K562 (cell line): ENCODE data around the gene TPK1. TPM values are rescaled to one million over a fixed set of nuclear protein-coding genes. Genes with fewer than 3 reads are reported as not detected.

Experiments
- ATAC-seq: fragments of 200-7000 bp; cut with Tn5 transposase; 3 replicates; pipeline ENCODE4 v1.9.1; 2020; ENCODE audit warnings: moderate library complexity
- BruUV-seq: library from RNA; stranded (reverse); fragments of 400-500 nt; replicated peaks from 2 replicates; lab custom pipeline; 2021; lab: Mats Ljungman, UMichigan
- CTCF ChIA-PET: fragments of 300-600 bp; formaldehyde crosslinking; extraction: SDS; loops from one replicate; lab custom pipeline; 2021; ENCODE audit warnings: low intra/inter-chr PET ratio; lab: Yijun Ruan, JAX
- POLR2A ChIA-PET: fragments of 300-600, 350-650 bp; sonication (Branson Sonifier 250); formaldehyde crosslinking; extraction: SDS; loops from one replicate; lab custom pipeline; 2021; ENCODE audit warnings: antibody characterized with exemption, inconsistent platforms; lab: Yijun Ruan, JAX
- DNase-seq, 4 experiments: peaks; one replicate each; pipeline versions ENCODE4 v3.0.0 to v3.0.0-alpha.2; 2011 to 2018; ENCODE audit warnings: low spot score in 3 of 4, mixed read lengths in 3 of 4; ENCODE audit errors: extremely low read depth in 1 of 4
- FAIRE-seq: peaks from 2 replicates; lab custom pipeline; 2011; peaks lifted over from hg19 to GRCh38; lab: Jason Lieb, UNC
- H2AFZ ChIP-seq: 2 replicates; pipeline ENCODE4 v1.6.0; 2011; ENCODE audit warnings: low read depth, low read length, control low read depth, inconsistent platforms
- H3K27ac ChIP-seq: fragments of 200-600 bp; 3 replicates; pipeline ENCODE4 v1.8.0; 2011; ENCODE audit warnings: low read depth, mild to moderate bottlenecking, control low read depth, inconsistent platforms, low read length, moderate library complexity, mixed read lengths; ENCODE audit errors: extremely low read depth
- H3K27me3 ChIP-seq, 2 experiments: fragments of 300-600 bp in 1 of 2; 2 replicates in 1 of 2; 3 replicates in 1 of 2; pipeline versions ENCODE4 v1.6.0 to v1.8.0; 2011; ENCODE audit warnings: inconsistent platforms in 2 of 2, low read length in 2 of 2, mild to moderate bottlenecking in 1 of 2, mixed read lengths in 1 of 2, moderate library complexity in 1 of 2; ENCODE audit not compliant: control insufficient read depth in 2 of 2, insufficient read depth in 2 of 2
- H3K36me3 ChIP-seq: fragments of 300-600 bp; 3 replicates; pipeline ENCODE4 v1.8.0; 2011; ENCODE audit warnings: mild to moderate bottlenecking, low read length, inconsistent platforms; ENCODE audit not compliant: control insufficient read depth, insufficient read depth
- H3K4me1 ChIP-seq, 2 experiments: fragments of 200-600 bp in 1 of 2; replicated peaks in 1 of 2; 2 replicates in 1 of 2; 3 replicates in 1 of 2; pipeline versions ENCODE4 v1.5.1 to v1.8.0; 2011; ENCODE audit warnings: inconsistent platforms in 2 of 2, low read length in 2 of 2, mild to moderate bottlenecking in 1 of 2, mixed read lengths in 1 of 2, moderate library complexity in 1 of 2; ENCODE audit not compliant: control insufficient read depth in 2 of 2, insufficient read depth in 2 of 2
- H3K4me2 ChIP-seq: 2 replicates; pipeline ENCODE4 v1.6.1; 2011; ENCODE audit warnings: low read length, control low read depth, inconsistent platforms, mixed read lengths; ENCODE audit not compliant: insufficient read depth
- H3K4me3 ChIP-seq: fragments of 200-600 bp; sonication (generic), shearing (Covaris generic); 2 replicates; pipeline ENCODE4 v1.5.1; 2016; ENCODE audit warnings: control low read depth, inconsistent platforms
- H3K79me2 ChIP-seq: fragments of 200-600 bp; 3 replicates; pipeline ENCODE4 v1.8.0; 2011; ENCODE audit warnings: low read length, inconsistent platforms; ENCODE audit not compliant: control insufficient read depth, insufficient read depth
- H3K9ac ChIP-seq, 2 experiments: 2 replicates each; pipeline versions ENCODE4 v1.6.0 to v1.6.1; 2011; ENCODE audit warnings: low read depth in 2 of 2, low read length in 2 of 2, control low read depth in 1 of 2, inconsistent platforms in 1 of 2, mild to moderate bottlenecking in 1 of 2, mixed read lengths in 1 of 2; ENCODE audit not compliant: insufficient read depth in 1 of 2
- H3K9me1 ChIP-seq: one replicate; pipeline ENCODE4 v1.6.0; 2011; ENCODE audit warnings: inconsistent platforms, mild to moderate bottlenecking, low read length, moderate library complexity; ENCODE audit not compliant: control insufficient read depth, insufficient read depth
- H3K9me3 ChIP-seq: replicated peaks from 2 replicates; pipeline ENCODE4 v1.5.1; 2011; ENCODE audit warnings: low read depth, low read length, inconsistent platforms; ENCODE audit not compliant: control insufficient read depth, insufficient read depth
- H4K20me1 ChIP-seq: replicated peaks from 2 replicates; pipeline ENCODE4 v1.6.1; 2011; ENCODE audit warnings: low read length, inconsistent platforms, mixed read lengths; ENCODE audit not compliant: control insufficient read depth, insufficient read depth
- CEBPG ChIP-seq, 3 experiments: fragments of 200-800 bp in 1 of 3; sonication (Bioruptor generic) in 1 of 3; sonication (generic) in 1 of 3; formaldehyde crosslinking in 1 of 3; IDR thresholded peaks in 2 of 3; conservative IDR thresholded peaks in 1 of 3; 2 replicates each; pipeline versions ENCODE4 v1.6.1 to v1.8.0; 2016 to 2022; ENCODE audit warnings: missing compliant biosample characterization in 2 of 3, missing genetic modification characterization in 2 of 3, mild to moderate bottlenecking in 1 of 3, missing genetic modification reagents in 1 of 3
- E2F1 ChIP-seq: sonication (generic); formaldehyde crosslinking; IDR thresholded peaks from 2 replicates; pipeline ENCODE4 v1.8.1; 2023; ENCODE audit warnings: mild to moderate bottlenecking, missing genetic modification reagents, moderate library complexity
- MXD1 ChIP-seq: fragments of 250-450 bp; sonication (Bioruptor Pico); IDR thresholded peaks from 2 replicates; pipeline ENCODE4 v1.8.0; 2021; ENCODE audit warnings: borderline replicate concordance, mild to moderate bottlenecking, moderate library complexity; ENCODE audit not compliant: poor library complexity, severe bottlenecking
- MYC ChIP-seq, 2 experiments: fragments of 250-450 bp in 1 of 2; sonication (Bioruptor Pico) in 1 of 2; IDR thresholded peaks; 2 replicates each; pipeline versions ENCODE4 v1.5.1 to v1.6.1; 2012 to 2021; ENCODE audit warnings: low read depth in 2 of 2, borderline replicate concordance in 1 of 2, improper control_type of control experiment in 1 of 2, low read length in 1 of 2, mild to moderate bottlenecking in 1 of 2, moderate library complexity in 1 of 2
- WGBS: fragments of 100-300 bp; shearing (Covaris generic); methylation state at CpG from one replicate; pipeline ENCODE4 v1.1.6; 2016; ENCODE audit warnings: low coverage, mixed read lengths; ENCODE audit not compliant: insufficient coverage; ENCODE audit errors: missing lambda C conversion rate; 5-methylcytosine and 5-hydroxymethylcytosine counted together
- in situ Hi-C: fragments of 300-500 bp; cut with MboI; formaldehyde crosslinking; loops from 4 replicates; pipeline ENCODE4 v1.15.0; 2018; ENCODE audit warnings: inconsistent platforms, mixed read lengths
- intact Hi-C: fragments of 100-400 bp; cut with micrococcal nuclease; formaldehyde crosslinking; loops from 2 replicates; pipeline ENCODE4 v1.14.2; 2022
- polyA plus RNA-seq, 8 experiments: library from polyadenylated mRNA; depleted of rRNA in 4 of 8; stranded (reverse) in 5 of 8; unstranded in 3 of 8; fragments of >200 nt; fragmentation: Nextera tagmentation in 2 of 8; fragmentation: Illumina TruSeq in 1 of 8; extraction: Ambion mirVana in 2 of 8; extraction: Trizol in 1 of 8; gene quantifications; 2 replicates each; pipeline versions ENCODE4 v1.2.1 to v1.2.3, GENCODE V29; 2011 to 2014; ENCODE audit warnings: inconsistent platforms in 1 of 8, missing spikeins in 1 of 8
- total RNA-seq, 7 experiments: library from RNA; depleted of rRNA in 6 of 7; stranded (reverse); fragments of >200 nt in 6 of 7; fragmentation: Illumina TruSeq in 2 of 7; extraction: Trizol in 2 of 7; gene quantifications; 2 replicates each; pipeline versions ENCODE4 v1.2.1 to v1.2.3, GENCODE V29; 2011 to 2021; ENCODE audit warnings: low replicate concordance in 1 of 7

The TPK1 gene
- total and polyA plus RNA-seq, 9 of the 15 experiments (the other 6 are each of a cell fraction or from before 2014, with no cell fraction given) = 5.1 to 16.2 (median 9.2) TPM

- intact Hi-C loops (no loop called here), in situ Hi-C loops (no loop called here)
- WGBS = 10% methylated on average over 4 of the region's 4 CpGs
- H3K79me2 ChIP-seq = no peaks in the 10 kb centered on the region
- no peak overlapping the region for H3K4me2 ChIP-seq
- ChIA-PET POLR2A (no interaction called here), CTCF (no interaction called here)
- no TSS peak for BruUV-seq
- no peaks in the 10 kb centered on the region for H3K27me3 ChIP-seq
- H3K4me3 ChIP-seq = no peak overlapping the region
- no peak overlapping the region for H2AFZ ChIP-seq
- no peak overlapping the region for H3K9ac ChIP-seq
- no peak for FAIRE-seq
- H3K9me3 ChIP-seq = no peaks in the 10 kb centered on the region
- H4K20me1 ChIP-seq = no peaks in the 10 kb centered on the region
- H3K4me1 ChIP-seq = no peaks in the 10 kb centered on the region
- no peak overlapping the region for H3K27ac ChIP-seq
- TF ChIP-seq CEBPG (CRISPR knock-in tag; IDR thresholded peaks at IDR 0.05) (no peak), CEBPG (tag; conservative IDR thresholded peaks at IDR 0.05 in 1 of 2, IDR thresholded peaks at IDR 0.05 in 1 of 2) (peak; percentile 65 to 67; a peak in 3 of 4 replicates), E2F1 (CRISPR knock-in tag) (no peak)
- TF ChIP-seq, all 486 proteins: peak for 1
- DNase-seq = no peak
- no peaks in the 10 kb centered on the region for H3K36me3 ChIP-seq
- ATAC-seq = no peak
- H3K9me1 ChIP-seq = no peaks in the 10 kb centered on the region
These were observed 14.8 kb downstream of the TPK1 start for GRCh38 chr7:144821067-144821466.

- Histone ChIP-seq H4K20me1 (no peaks in the 10 kb centered on the region), H3K27me3 (no peaks in the 10 kb centered on the region), H3K79me2 (no peaks in the 10 kb centered on the region), H3K9me1 (no peaks in the 10 kb centered on the region), H3K9me3 (no peaks in the 10 kb centered on the region), H3K4me2 (no peak overlapping the region), H3K4me3 (no peak overlapping the region), H3K27ac (no peak overlapping the region), H2AFZ (no peak overlapping the region), H3K9ac (no peak overlapping the region), H3K36me3 (no peaks in the 10 kb centered on the region), H3K4me1 (no peaks in the 10 kb centered on the region)
- no TSS peak for BruUV-seq
- in situ Hi-C loops (no loop called here), intact Hi-C loops (no loop called here)
- no peak for FAIRE-seq
- no peak for ATAC-seq
- ChIA-PET POLR2A (no interaction called here), CTCF (no interaction called here)
- no peak for DNase-seq
- TF ChIP-seq MYC (IDR thresholded peaks at IDR 0.05; ENCODE audit: low read depth, low read length) (no peak), MYC (CRISPR knock-in tag; IDR thresholded peaks at IDR 0.05; ENCODE audit: borderline replicate concordance, low read depth) (no peak), MXD1 (CRISPR knock-in tag) (no peak)
These were observed 15.3 kb downstream of the TPK1 start for GRCh38 chr7:144820552-144820951.
